Panc1 (cell line): ENCODE measurements around the gene ADGB. TPM values are rescaled to one million over a fixed set of nuclear protein-coding genes. Genes with fewer than 3 reads are reported as not detected.

ENCODE experiments used
- ATAC-seq: fragments of 200-7000 bp; cut with Tn5 transposase; 2 replicates; pipeline ENCODE4 v1.9.1; 2020; ENCODE audit warnings: mild to moderate bottlenecking, moderate library complexity
- BruUV-seq: library from RNA; stranded (reverse); fragments of 400-500 nt; replicated peaks from 2 replicates; lab custom pipeline; 2021; lab: Mats Ljungman, UMichigan
- CTCF ChIA-PET: fragments of 300-600 bp; sonication (Branson Sonifier 250); formaldehyde crosslinking; loops from one replicate; lab custom pipeline; 2022; ENCODE audit warnings: antibody characterized with exemption; lab: Charles Lee
- POLR2A ChIA-PET: fragments of 300-600 bp; sonication (Branson Sonifier 250); formaldehyde crosslinking; loops from one replicate; lab custom pipeline; 2022; ENCODE audit warnings: antibody characterized with exemption; lab: Charles Lee
- DNase-seq: peaks from one replicate; pipeline ENCODE4 v3.0.0-alpha.2; 2010; ENCODE audit warnings: low read depth, low spot score
- H3K27ac ChIP-seq: 2 replicates; pipeline ENCODE4 v1.5.1; 2011; ENCODE audit warnings: mild to moderate bottlenecking, low read length, inconsistent platforms
- H3K27me3 ChIP-seq: fragments of 200-500 bp; sonication (Bioruptor generic); 2 replicates; pipeline ENCODE4 v1.6.0; 2014; ENCODE audit warnings: low read length, inconsistent platforms; ENCODE audit not compliant: control insufficient read depth, insufficient read depth
- H3K36me3 ChIP-seq: fragments of 200-500 bp; sonication (Bioruptor generic); 2 replicates; pipeline ENCODE4 v1.5.1; 2014; ENCODE audit warnings: inconsistent platforms, mild to moderate bottlenecking, low read length, moderate library complexity; ENCODE audit not compliant: control insufficient read depth, insufficient read depth
- H3K4me1 ChIP-seq: 2 replicates; pipeline ENCODE4 v1.5.1; 2011; ENCODE audit warnings: inconsistent platforms, mild to moderate bottlenecking, low read length, moderate library complexity; ENCODE audit not compliant: control insufficient read depth, insufficient read depth
- H3K4me3 ChIP-seq, 2 experiments: 2 replicates each; pipeline ENCODE4 v1.5.1; 2011 to 2012; ENCODE audit warnings: low read depth in 2 of 2, low read length in 2 of 2, mild to moderate bottlenecking in 2 of 2, inconsistent platforms in 1 of 2, moderate library complexity in 1 of 2
- H3K9me3 ChIP-seq: fragments of 200-500 bp; sonication (Bioruptor generic); 2 replicates; pipeline ENCODE4 v1.5.1; 2014; ENCODE audit warnings: low read depth, mild to moderate bottlenecking, inconsistent platforms, low read length, moderate library complexity; ENCODE audit not compliant: control insufficient read depth, insufficient read depth
- POLR2AphosphoS5 ChIP-seq: IDR thresholded peaks from 2 replicates; pipeline ENCODE4 v1.6.1; 2012; ENCODE audit warnings: mild to moderate bottlenecking, low read depth, low read length, moderate library complexity
- SIN3A ChIP-seq: IDR thresholded peaks from 2 replicates; pipeline ENCODE4 v1.6.1; 2012; ENCODE audit warnings: low read depth, mild to moderate bottlenecking, low read length, moderate library complexity, borderline replicate concordance; ENCODE audit not compliant: insufficient read depth
- TCF7L2 ChIP-seq: IDR thresholded peaks from 2 replicates; pipeline ENCODE4 v1.6.1; 2011; ENCODE audit warnings: mild to moderate bottlenecking, low read depth, low read length, inconsistent platforms
- in situ Hi-C: cut with HindIII; loops from 2 replicates; pipeline ENCODE4 v1.10.0; 2016; ENCODE audit warnings: low sequenced_read_pairs, low pct_unique_long_range_greater_than_20kb
- intact Hi-C: fragments of 100-400 bp; cut with micrococcal nuclease; formaldehyde crosslinking; loops from one replicate; pipeline ENCODE4 v1.10.0; 2022; ENCODE audit not compliant: unreplicated experiment
- total RNA-seq: library from RNA; stranded (reverse); gene quantifications from one replicate; pipeline ENCODE4 v1.2.1, GENCODE V29; 2021; ENCODE audit not compliant: unreplicated experiment
- TF ChIP-seq, protein P1 (sequence below): fragments of 450-650 bp; IDR thresholded peaks from 2 replicates; pipeline ENCODE4 v1.5.1; 2017; ENCODE audit warnings: mild to moderate bottlenecking
- TF ChIP-seq, protein P2 (sequence below), 2 experiments: IDR thresholded peaks; 2 replicates each; pipeline ENCODE4 v1.6.1; 2011 to 2012; ENCODE audit warnings: low read depth in 2 of 2, control low read depth in 1 of 2, low read length in 1 of 2, mild to moderate bottlenecking in 1 of 2, moderate library complexity in 1 of 2; ENCODE audit not compliant: insufficient read depth in 1 of 2

ADGB gene
- total RNA-seq, 1 experiment from 2014 or later, result not detected

DNA sequence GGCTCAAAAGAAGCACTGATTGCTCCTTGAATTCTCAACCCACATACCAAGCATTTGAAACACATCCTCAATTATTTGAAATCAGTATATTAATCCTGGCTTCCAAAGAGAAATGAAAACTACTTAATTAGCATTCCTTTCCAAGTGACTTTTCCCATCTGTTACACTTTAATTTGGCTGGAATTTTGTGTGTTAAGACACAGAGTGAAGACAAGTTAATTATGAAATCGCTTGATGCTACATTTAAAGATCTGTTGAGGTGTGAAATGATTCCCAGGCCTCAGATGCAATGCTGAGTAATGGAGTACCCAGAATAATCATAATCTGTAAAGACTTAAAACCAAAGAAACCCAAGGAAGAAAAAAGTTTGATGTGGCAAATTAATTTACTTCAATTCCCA is 241.4 kb downstream of the ADGB start:
- H3K4me1 ChIP-seq, result no peaks in the 10 kb centered on the region
- BruUV-seq, result no TSS peak
- no peak overlapping the region for H3K27ac ChIP-seq
- no peak overlapping the region for H3K4me3 ChIP-seq
- DNase-seq (no peak), ATAC-seq (no peak)
- H3K36me3 ChIP-seq, result no peaks in the 10 kb centered on the region
- no peak for TF ChIP-seq TCF7L2
- TF ChIP-seq POLR2AphosphoS5, result no peak
- TF ChIP-seq, protein P1, sequence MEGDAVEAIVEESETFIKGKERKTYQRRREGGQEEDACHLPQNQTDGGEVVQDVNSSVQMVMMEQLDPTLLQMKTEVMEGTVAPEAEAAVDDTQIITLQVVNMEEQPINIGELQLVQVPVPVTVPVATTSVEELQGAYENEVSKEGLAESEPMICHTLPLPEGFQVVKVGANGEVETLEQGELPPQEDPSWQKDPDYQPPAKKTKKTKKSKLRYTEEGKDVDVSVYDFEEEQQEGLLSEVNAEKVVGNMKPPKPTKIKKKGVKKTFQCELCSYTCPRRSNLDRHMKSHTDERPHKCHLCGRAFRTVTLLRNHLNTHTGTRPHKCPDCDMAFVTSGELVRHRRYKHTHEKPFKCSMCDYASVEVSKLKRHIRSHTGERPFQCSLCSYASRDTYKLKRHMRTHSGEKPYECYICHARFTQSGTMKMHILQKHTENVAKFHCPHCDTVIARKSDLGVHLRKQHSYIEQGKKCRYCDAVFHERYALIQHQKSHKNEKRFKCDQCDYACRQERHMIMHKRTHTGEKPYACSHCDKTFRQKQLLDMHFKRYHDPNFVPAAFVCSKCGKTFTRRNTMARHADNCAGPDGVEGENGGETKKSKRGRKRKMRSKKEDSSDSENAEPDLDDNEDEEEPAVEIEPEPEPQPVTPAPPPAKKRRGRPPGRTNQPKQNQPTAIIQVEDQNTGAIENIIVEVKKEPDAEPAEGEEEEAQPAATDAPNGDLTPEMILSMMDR, result no peak
- intact Hi-C loops, result no loop called here
- H3K27me3 ChIP-seq, result no peaks in the 10 kb centered on the region
- in situ Hi-C loops, result no loop called here
- POLR2A ChIA-PET, result no interaction called here
- no peaks in the 10 kb centered on the region for H3K9me3 ChIP-seq
- CTCF ChIA-PET, result no interaction called here

DNA sequence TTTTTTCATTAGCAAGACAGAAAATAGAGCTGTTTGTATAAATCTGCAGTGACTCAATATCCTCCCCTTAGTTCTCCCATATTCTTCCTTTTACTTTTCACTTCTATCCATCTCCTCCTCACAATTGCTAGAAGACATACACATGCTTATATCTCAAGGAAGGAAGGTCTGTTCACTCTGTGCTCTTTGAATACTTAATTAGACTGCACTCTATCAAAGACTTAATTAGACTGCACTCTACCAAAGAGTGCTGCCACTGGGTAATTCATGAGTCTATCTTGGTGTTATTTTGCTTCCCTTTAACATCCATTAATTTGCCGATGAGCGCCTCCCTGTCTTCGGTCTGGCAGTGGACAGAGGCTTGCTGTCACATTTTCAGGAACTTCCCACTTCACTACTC is 241.9 kb downstream of the ADGB start:
- ChIA-PET POLR2A (no interaction called here), CTCF (no interaction called here)
- TF ChIP-seq POLR2AphosphoS5 (no peak), TCF7L2 (no peak), SIN3A (no peak)
- TF ChIP-seq, protein P1, result no peak
- TF ChIP-seq, protein P2, sequence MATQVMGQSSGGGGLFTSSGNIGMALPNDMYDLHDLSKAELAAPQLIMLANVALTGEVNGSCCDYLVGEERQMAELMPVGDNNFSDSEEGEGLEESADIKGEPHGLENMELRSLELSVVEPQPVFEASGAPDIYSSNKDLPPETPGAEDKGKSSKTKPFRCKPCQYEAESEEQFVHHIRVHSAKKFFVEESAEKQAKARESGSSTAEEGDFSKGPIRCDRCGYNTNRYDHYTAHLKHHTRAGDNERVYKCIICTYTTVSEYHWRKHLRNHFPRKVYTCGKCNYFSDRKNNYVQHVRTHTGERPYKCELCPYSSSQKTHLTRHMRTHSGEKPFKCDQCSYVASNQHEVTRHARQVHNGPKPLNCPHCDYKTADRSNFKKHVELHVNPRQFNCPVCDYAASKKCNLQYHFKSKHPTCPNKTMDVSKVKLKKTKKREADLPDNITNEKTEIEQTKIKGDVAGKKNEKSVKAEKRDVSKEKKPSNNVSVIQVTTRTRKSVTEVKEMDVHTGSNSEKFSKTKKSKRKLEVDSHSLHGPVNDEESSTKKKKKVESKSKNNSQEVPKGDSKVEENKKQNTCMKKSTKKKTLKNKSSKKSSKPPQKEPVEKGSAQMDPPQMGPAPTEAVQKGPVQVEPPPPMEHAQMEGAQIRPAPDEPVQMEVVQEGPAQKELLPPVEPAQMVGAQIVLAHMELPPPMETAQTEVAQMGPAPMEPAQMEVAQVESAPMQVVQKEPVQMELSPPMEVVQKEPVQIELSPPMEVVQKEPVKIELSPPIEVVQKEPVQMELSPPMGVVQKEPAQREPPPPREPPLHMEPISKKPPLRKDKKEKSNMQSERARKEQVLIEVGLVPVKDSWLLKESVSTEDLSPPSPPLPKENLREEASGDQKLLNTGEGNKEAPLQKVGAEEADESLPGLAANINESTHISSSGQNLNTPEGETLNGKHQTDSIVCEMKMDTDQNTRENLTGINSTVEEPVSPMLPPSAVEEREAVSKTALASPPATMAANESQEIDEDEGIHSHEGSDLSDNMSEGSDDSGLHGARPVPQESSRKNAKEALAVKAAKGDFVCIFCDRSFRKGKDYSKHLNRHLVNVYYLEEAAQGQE (IDR thresholded peaks at IDR 0.05; ENCODE audit: insufficient read depth in 1 of 2, low read depth in 2 of 2, low read length in 1 of 2), result no peak
- no peak for ATAC-seq
- H3K4me3 ChIP-seq, result no peak overlapping the region
- in situ Hi-C loops, result no loop called here
- H3K27ac ChIP-seq, result no peak overlapping the region
- H3K27me3 ChIP-seq, result no peaks in the 10 kb centered on the region
- DNase-seq, result no peak
- H3K9me3 ChIP-seq, result no peaks in the 10 kb centered on the region
- no peaks in the 10 kb centered on the region for H3K36me3 ChIP-seq
- BruUV-seq, result no TSS peak
- H3K4me1 ChIP-seq, result no peaks in the 10 kb centered on the region
- intact Hi-C loops, result no loop called here
